HG02678 (cell line): Measurements from ENCODE around the gene COX8C.
"Not testable (repeated sequence)": the region's sequence is repeated elsewhere in the genome, so short reads cannot be mapped to it uniquely, and the experiment has no call there.

Experiments used
- ATAC-seq: cut with Tn5 transposase; IDR thresholded peaks from one replicate; pipeline ENCODE4 v1.9.1; 2021; ENCODE audit warnings: mild to moderate bottlenecking, moderate library complexity; ENCODE audit not compliant: unreplicated experiment

The COX8C gene

DNA sequence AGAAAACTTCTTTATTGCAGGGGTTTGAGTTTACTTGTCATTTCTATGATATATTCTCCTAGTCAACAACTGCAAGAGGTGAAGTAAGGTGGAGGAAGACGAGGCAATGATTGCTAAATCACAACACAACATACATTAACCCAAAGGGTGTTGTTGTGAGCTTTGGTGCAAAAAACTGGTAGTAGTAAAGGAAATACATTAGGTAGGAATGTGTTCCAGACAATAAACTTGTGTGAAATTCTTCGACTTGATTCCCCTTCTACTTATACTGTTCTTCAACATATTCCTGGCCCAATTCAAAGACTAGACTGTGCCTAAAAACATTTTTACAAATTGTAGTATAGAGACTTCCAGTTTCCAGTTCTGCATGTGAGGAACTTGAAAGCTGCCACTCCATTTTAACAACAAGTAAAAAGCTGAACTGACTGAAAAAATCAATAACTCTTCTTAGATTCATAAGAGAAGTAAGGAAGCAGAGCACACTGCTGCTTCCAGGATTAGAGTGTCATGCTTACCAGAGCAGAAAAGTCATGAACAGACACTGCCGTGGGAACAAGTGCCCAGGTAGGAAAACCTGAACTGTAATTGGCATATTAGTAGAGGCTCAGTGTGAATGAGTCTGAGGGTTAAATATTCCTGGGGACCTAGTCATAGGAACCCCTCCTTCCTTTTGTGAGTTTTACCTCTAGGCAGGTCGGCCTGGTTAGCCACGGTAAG is 22.2 kb downstream of the COX8C start:
- ATAC-seq: no peak

DNA sequence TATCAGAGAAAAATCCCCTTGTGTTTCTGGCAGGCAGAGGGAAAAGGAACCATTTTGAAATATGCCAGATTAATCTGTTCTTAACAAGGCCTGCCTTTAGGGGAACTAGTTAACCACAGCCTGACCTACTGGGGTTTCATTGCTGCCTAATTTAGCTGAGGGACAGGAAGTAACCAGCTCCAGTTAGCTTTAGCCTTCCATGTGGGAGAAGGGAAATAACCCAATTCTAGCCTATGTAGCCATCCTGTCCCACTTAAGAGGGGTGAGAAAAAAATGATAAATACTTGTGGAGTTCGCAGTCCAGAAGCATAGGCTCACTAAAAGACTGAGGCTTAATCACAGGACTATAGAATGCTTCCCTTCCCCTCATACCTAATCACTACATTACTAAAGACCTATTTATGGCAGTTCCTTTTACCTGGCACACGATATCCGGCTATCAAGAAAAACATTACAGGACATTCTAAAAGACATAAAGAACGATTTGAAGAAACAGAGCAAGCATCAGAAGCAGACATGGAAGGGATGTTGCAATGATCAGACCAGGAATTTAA is 22.8 kb downstream of the COX8C start:
- peak; percentile 89 for ATAC-seq

DNA sequence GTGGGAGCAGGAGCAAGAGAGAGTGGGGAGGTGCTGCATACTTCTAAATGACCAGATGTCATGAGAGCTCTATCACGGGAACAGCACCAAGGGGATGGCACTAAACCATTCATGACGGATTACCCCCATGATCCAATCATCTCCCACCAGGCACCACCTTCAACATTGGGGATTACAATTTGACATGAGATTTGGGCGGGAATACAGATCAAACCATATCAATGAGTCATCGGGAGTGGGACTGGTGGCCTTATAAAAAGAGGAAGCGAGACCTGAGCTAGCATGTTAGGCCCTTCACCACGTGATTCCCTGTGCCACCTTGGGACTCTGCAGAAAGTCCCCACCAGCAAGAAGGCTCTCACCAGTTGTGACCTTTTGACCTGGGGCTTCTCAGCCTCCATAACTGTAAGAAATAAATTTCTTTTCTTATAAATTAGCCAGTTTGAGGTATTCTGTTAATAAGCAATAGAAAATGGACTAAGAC is 28.7 kb downstream of the COX8C start:
- ATAC-seq: peak; percentile 98

DNA sequence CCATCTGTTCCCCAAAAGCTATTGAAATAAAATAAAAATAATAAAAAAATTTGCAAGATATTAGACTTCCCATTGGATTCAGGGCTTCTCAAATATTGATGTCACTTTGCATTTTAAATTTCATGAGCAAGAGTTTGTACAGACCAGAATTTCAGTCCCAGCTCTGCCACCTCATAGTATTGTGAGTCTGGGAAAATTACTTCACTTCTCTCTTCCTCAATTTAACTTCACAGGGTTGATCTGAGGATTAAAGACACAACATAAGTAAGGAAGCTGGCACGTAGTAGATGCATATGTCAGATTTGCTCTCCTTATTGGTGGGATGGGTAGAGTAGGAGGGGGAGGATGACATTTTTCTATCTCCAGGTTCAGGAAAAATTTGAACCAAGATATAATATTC is 32.8 kb downstream of the COX8C start:
- no peak for ATAC-seq

DNA sequence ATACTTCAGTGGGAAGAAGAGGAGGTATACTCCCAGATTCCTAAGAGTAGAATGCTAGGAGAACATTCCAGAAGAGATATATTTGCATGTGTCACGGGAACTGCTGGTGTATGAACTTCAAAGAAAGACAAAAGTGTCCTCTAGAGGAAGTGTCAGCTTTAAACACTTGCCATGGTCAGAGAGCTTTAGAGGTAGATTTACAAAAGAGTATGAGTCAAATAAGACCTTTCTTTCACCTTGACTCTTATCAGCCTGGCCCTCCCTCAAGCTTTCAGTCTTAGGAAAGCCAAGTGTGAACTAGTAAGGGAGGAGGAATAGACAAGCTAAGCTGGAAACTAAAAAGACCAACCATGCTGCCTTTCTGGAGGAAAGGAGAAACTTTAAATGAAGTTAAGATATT is 34.7 kb downstream of the COX8C start:
- peak; percentile 52 for ATAC-seq

DNA sequence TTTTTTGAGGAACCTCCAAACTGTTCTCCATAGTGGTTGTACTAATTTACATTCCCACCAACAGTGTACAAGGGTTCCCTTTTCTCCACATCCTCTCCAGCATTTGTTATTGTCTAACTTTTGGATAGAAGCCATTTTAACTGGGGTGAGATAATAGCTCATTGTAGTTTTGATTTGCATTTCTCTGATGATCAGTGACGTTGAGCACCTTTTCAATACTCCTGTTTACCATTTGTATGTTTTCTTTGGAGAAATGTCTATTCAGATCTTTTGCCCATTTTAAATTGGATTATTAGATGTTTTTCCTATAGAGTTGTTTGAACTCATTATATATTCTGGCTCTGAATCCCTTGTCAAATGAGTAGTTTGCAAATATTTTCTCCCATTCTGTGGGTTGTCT is 37.3 kb downstream of the COX8C start:
- ATAC-seq: not testable (repeated sequence)

DNA sequence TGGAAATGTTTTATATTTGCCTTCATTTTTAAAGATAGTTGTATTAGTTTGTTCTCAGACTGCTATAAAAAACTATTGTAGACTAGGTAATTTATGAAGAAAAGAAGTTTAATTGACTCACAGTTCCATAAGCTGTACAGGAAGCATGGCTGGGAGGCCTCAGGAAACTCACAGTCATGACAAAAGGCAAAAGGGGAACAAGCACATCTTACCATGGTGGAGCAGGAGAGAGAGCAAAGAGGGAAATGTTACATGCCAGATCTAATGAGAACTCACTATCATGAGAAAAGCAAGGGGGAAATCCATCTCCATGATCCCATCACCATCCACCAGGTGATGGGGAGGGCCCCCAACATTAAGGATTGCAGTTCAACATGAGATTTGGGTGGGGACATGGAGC is 48.2 kb downstream of the COX8C start:
- ATAC-seq: no peak

DNA sequence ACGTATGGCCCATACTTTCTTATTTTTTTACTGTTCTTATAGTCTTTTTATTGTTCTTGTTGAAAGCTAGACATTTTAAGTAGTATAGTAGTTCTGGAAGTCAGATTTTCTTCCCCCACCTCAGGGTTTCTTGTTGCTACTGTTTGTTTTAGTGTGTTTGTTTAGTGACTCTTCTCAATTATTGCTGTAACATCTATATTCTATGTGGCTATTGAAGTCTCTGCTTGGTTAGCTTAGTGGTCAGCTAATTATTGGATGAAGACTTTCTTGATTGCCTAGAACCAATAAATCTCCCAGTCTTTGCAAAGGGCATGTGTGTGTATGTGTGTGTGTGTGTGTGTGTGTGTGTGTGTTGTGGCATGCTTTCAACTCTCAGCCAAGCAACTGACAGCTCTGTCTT is 49.5 kb downstream of the COX8C start:
- no peak for ATAC-seq
